Epithelial cell of esophagus (primary cell): Measurements from ENCODE around the gene PLEKHO2.

Source experiments
- DNase-seq: peaks from one replicate; pipeline ENCODE4 v3.0.0; 2010; ENCODE audit warnings: low read depth
- H3K4me3 ChIP-seq: 2 replicates; pipeline ENCODE4 v1.5.1; 2011; ENCODE audit warnings: mild to moderate bottlenecking, low read length, control low read depth
- CTCF ChIP-seq: IDR thresholded peaks from 2 replicates; pipeline ENCODE4 v1.5.1; 2011; ENCODE audit warnings: low read depth, mild to moderate bottlenecking, low read length, control low read depth, inconsistent platforms; ENCODE audit not compliant: insufficient read depth; ENCODE audit errors: missing control alignments

The PLEKHO2 gene

DNA sequence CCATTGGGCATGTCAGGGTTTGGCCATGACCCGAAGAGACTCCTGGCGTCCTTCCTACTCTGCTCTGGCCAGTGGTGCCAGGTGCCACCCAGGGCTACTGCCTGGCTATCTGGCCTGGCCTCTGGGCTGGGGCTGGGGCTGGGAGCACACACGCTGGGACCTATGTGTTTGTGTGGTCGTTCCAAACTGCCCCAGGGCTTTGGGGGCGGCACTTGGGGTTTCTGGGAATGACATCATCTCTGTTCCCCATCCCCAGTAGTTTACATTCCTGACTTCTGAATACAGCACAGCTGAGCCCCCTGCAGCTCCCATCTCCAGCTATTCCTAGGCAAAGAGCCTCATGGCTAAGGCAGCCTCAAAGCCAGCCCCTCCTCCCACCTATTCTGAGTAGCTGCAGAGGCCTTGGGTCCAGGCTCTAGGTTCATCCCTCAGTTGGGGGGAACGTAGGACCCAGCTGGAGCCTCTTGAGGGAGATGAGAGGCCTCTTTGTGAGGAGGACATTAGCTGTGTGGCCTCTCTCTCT is 24.3 kb downstream of the PLEKHO2 start:
- no peak for TF ChIP-seq CTCF
- peak; percentile 36 for DNase-seq
- H3K4me3 ChIP-seq: no peak overlapping the region

DNA sequence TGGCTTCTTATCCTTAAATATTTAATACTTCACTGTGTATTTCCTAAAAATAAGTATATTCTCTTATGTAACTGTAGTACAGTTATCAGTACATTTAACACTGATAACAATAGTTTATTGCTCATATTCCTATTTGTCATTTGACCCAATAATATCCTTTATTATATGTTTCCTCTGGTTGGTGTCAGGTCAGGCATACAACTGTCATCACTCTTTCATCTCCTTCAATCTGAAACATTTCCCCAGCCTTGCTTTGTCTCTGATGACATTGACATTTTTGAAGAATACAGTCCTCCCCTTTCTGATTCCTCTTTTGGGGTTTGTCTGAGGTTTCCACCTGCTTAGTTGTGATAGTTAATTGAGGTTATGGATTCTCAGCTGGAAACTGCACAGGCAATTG is 27.8 kb downstream of the PLEKHO2 start:
- no peak for TF ChIP-seq CTCF
- H3K4me3 ChIP-seq: no peak overlapping the region
- DNase-seq: no peak

DNA sequence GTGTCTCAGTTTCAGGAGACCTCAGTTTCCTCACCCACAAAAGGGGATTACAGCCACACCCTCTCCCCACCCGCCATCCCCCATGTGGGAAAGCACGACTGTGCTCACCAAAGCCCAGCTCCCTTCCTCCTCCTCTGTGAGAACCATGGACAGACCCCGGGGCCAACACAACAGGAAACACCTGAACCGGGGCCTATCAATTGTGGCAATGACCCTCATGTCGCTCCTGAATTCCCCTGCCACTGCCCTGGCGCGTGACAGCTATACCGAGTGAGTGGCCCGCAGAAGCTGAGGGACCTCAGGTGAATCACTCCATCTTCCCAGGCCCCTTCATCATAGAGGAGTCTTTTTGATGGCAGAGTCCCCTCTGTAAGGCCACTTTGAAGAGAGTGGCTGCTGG is 28.6 kb downstream of the PLEKHO2 start:
- DNase-seq: no peak
- no peak overlapping the region for H3K4me3 ChIP-seq
- TF ChIP-seq CTCF: no peak

DNA sequence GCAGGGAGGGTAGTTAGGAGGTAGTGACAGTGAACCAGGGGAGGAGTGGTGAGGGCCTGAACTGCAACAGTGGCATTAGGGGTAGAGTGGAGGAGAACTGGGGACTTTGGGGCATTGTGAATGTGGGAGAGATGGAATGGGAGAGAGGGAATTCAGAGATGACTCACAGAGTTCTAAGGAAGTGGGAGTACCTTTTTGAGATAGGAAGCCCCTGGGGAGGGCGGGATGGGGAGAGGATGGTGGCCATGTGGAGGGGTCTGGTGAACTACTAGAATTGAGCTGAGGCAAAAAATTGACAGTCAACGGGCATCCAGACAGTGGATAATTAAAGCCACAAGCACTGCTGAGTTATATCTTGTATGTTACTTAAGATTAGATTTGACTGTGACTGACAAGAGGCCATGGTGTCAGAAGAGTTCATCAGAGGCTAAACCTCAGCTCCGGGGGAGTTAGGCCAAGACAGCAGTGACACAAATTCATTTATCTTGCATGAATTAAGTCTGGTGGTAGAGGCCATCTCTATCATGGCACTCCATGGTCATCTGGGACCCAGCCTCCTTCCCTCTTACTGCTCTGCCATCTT is 34.0 kb downstream of the PLEKHO2 start:
- no peak overlapping the region for H3K4me3 ChIP-seq
- DNase-seq: no peak
- TF ChIP-seq CTCF: no peak

DNA sequence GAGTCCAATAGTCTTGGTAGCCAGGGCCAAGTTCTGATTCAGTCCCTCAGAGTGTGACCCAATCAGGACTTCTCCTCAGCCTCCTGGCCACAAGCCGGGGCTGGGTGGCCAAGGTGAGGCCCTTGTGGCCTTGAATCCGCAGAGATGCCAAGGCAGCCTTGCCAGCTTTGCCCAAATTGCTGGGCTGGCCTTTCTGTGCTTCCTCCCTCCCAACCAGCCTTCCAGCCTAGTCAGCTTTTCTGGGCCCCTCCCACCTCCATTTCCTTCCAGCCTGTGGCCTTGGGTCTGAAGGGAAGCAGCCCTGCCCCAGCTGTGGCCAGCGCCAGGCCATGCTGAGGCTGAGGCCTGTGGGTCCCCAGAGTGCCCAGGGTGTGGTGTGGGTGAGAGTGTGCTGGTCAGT is 35.7 kb downstream of the PLEKHO2 start:
- TF ChIP-seq CTCF: no peak
- no peak for DNase-seq
- H3K4me3 ChIP-seq: no peak overlapping the region

GRCh38 chr15:64878705-64879104 is 37.0 kb downstream of the PLEKHO2 start:
- no peak for DNase-seq
- no peak overlapping the region for H3K4me3 ChIP-seq
- no peak for TF ChIP-seq CTCF

DNA sequence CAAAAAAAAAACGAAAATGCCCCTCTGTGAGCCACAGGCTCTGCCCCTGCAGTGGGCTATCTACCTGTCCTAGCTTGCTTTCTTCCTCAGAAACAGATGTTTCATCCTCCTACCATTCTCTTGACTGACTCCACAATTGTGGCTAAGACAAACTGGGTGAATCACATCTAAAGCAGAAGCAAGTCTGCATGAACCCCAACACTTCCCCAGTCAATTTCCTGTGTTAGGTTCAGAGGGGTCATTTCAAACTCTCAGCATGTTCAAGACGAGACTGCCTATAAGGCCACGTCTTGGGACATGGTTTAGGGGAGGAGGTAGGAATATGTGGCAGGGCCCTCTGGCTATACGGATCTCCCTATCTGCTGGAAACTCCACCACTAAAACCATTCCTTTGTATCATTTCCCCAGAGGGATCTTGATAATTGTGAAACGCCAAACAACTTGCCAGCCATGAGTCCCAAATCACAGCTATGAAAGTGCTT is 41.4 kb downstream of the PLEKHO2 start:
- peak; percentile 75 for DNase-seq
- no peak for TF ChIP-seq CTCF
- no peak overlapping the region for H3K4me3 ChIP-seq
